MM.1S (cell line): Measurements from ENCODE around the gene PEX14.

Source experiments
- CTCF ChIP-seq: fragments of 300-600 bp; sonication (generic); IDR thresholded peaks from 2 replicates; pipeline ENCODE4 v1.5.1; 2016; ENCODE audit warnings: antibody characterized with exemption, low read length, mixed read lengths
- EZH2 ChIP-seq: fragments of 300-600 bp; sonication (generic); optimal IDR thresholded peaks from 2 replicates; pipeline ENCODE3; 2017; ENCODE audit warnings: low read depth, mild to moderate bottlenecking, antibody characterized with exemption, low read length, mixed read lengths

DNA sequence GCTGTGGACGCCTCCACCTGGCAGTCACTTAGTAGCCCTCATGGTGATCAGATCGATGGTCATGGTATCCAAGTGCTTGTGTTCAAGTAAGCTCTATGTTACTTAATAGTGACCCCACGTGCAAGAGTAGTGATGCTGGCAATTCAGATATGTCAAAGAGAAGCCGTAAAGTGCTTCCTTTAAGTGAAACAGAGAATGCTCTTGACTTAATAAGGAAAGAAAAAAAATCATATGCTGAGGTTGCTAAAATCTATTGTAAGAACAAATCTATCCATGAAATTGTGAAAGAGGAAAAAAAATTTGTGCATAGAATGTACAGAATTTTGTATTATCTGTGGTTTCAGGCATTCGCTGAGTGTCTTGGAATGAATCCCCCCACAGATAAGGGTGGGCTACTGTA is 113.9 kb downstream of the PEX14 start:
- TF ChIP-seq EZH2, result no peak
- no peak for TF ChIP-seq CTCF
